ENCODE measurements around the gene CHD5.
"Not testable (repeated sequence)": the region's sequence is repeated elsewhere in the genome, so short reads cannot be mapped to it uniquely, and the experiment has no call there.

The CHD5 gene

GRCh38 chr1:6083385-6083784 lies 96.7 kb downstream of the CHD5 start:
- Histone ChIP-seq H3K9me3 (no peaks in the 10 kb centered on the region), H3K4me1 (peaks cover 2% of the 10 kb centered on the region; the same call in 1 of the 2 replicates), H3K4me3 (no peak overlapping the region), H3K36me3 (replicated peaks) (no peaks in the 10 kb centered on the region), H3K27me3 (ENCODE audit: low read depth) (no peaks in the 10 kb centered on the region)
- DNase-seq (ENCODE audit: low spot score in 2 of 2): no peak
- in situ Hi-C loops (cut with MboI; ENCODE audit: low sequenced_read_pairs): no loop called here

- in situ Hi-C loops (cut with MboI; ENCODE audit: low sequenced_read_pairs): no loop called here
- Histone ChIP-seq H3K9me3 (no peaks in the 10 kb centered on the region), H3K4me3 (no peak overlapping the region), H3K36me3 (replicated peaks) (no peaks in the 10 kb centered on the region), H3K4me1 (peaks cover 2% of the 10 kb centered on the region; the same call in 1 of the 2 replicates), H3K27me3 (ENCODE audit: low read depth) (no peaks in the 10 kb centered on the region)
- no peak for DNase-seq (ENCODE audit: low spot score in 2 of 2)
These were observed 97.6 kb downstream of the CHD5 start for GRCh38 chr1:6082430-6082971.

GRCh38 chr1:6081901-6082300 lies 98.2 kb downstream of the CHD5 start:
- no peaks in the 10 kb centered on the region for H3K36me3 ChIP-seq (replicated peaks)
- H3K9me3 ChIP-seq: no peaks in the 10 kb centered on the region
- peaks cover 2% of the 10 kb centered on the region; the same call in 1 of the 2 replicates for H3K4me1 ChIP-seq
- in situ Hi-C loops (cut with MboI; ENCODE audit: low sequenced_read_pairs): no loop called here
- no peaks in the 10 kb centered on the region for H3K27me3 ChIP-seq (ENCODE audit: low read depth)
- DNase-seq (ENCODE audit: low spot score in 2 of 2): no peak
- H3K4me3 ChIP-seq: no peak overlapping the region

GRCh38 chr1:6080469-6080868 lies 99.7 kb downstream of the CHD5 start:
- Histone ChIP-seq H3K9me3 (no peaks in the 10 kb centered on the region), H3K36me3 (replicated peaks) (no peaks in the 10 kb centered on the region), H3K4me3 (no peak overlapping the region), H3K4me1 (peaks cover 2% of the 10 kb centered on the region; the same call in 1 of the 2 replicates), H3K27me3 (ENCODE audit: low read depth) (no peaks in the 10 kb centered on the region)
- DNase-seq (ENCODE audit: low spot score in 2 of 2): no peak
- in situ Hi-C loops (cut with MboI; ENCODE audit: low sequenced_read_pairs): no loop called here

GRCh38 chr1:6077919-6078318 lies 102.2 kb downstream of the CHD5 start:
- no peaks in the 10 kb centered on the region for H3K36me3 ChIP-seq (replicated peaks)
- DNase-seq (ENCODE audit: low spot score in 2 of 2): no peak
- H3K9me3 ChIP-seq: no peaks in the 10 kb centered on the region
- H3K27me3 ChIP-seq (ENCODE audit: low read depth): no peaks in the 10 kb centered on the region
- H3K4me1 ChIP-seq: no peaks in the 10 kb centered on the region
- in situ Hi-C loops (cut with MboI; ENCODE audit: low sequenced_read_pairs): no loop called here
- no peak overlapping the region for H3K4me3 ChIP-seq

GRCh38 chr1:6077506-6077905 lies 102.6 kb downstream of the CHD5 start:
- Histone ChIP-seq H3K27me3 (ENCODE audit: low read depth) (no peaks in the 10 kb centered on the region), H3K9me3 (no peaks in the 10 kb centered on the region), H3K4me3 (no peak overlapping the region), H3K36me3 (replicated peaks) (no peaks in the 10 kb centered on the region), H3K4me1 (no peaks in the 10 kb centered on the region)
- in situ Hi-C loops (cut with MboI; ENCODE audit: low sequenced_read_pairs): no loop called here
- no peak for DNase-seq (ENCODE audit: low spot score in 2 of 2)

GRCh38 chr1:6077061-6077460 lies 103.1 kb downstream of the CHD5 start:
- H3K36me3 ChIP-seq (replicated peaks); DNase-seq (ENCODE audit: low spot score in 2 of 2); in situ Hi-C loops (cut with MboI; ENCODE audit: low sequenced_read_pairs); H3K4me3 ChIP-seq; H3K27me3 ChIP-seq (ENCODE audit: low read depth); H3K9me3 ChIP-seq; H3K4me1 ChIP-seq: not testable (repeated sequence)

- Histone ChIP-seq H3K9me3 (no peaks in the 10 kb centered on the region), H3K4me3 (no peak overlapping the region), H3K27me3 (ENCODE audit: low read depth) (no peaks in the 10 kb centered on the region), H3K4me1 (no peaks in the 10 kb centered on the region), H3K36me3 (replicated peaks) (no peaks in the 10 kb centered on the region)
- DNase-seq (ENCODE audit: low spot score in 2 of 2): no peak
- in situ Hi-C loops (cut with MboI; ENCODE audit: low sequenced_read_pairs): no loop called here
These were observed 104.4 kb downstream of the CHD5 start for GRCh38 chr1:6075748-6076147.

- Histone ChIP-seq H3K27me3 (ENCODE audit: low read depth) (no peaks in the 10 kb centered on the region), H3K36me3 (replicated peaks) (no peaks in the 10 kb centered on the region), H3K4me3 (no peak overlapping the region), H3K4me1 (no peaks in the 10 kb centered on the region), H3K9me3 (no peaks in the 10 kb centered on the region)
- in situ Hi-C loops (cut with MboI; ENCODE audit: low sequenced_read_pairs): no loop called here
- DNase-seq (ENCODE audit: low spot score in 2 of 2): no peak
These were observed 105.8 kb downstream of the CHD5 start for GRCh38 chr1:6074192-6074901.

- Histone ChIP-seq H3K36me3 (replicated peaks) (no peaks in the 10 kb centered on the region), H3K27me3 (ENCODE audit: low read depth) (no peaks in the 10 kb centered on the region), H3K4me3 (no peak overlapping the region), H3K4me1 (no peaks in the 10 kb centered on the region), H3K9me3 (no peaks in the 10 kb centered on the region)
- in situ Hi-C loops (cut with MboI; ENCODE audit: low sequenced_read_pairs): no loop called here
- DNase-seq (ENCODE audit: low spot score in 2 of 2): no peak
These were observed 106.6 kb downstream of the CHD5 start for GRCh38 chr1:6073480-6074053.

- in situ Hi-C loops (cut with MboI; ENCODE audit: low sequenced_read_pairs): no loop called here
- no peaks in the 10 kb centered on the region for H3K36me3 ChIP-seq (replicated peaks)
- H3K4me1 ChIP-seq: no peaks in the 10 kb centered on the region
- no peak overlapping the region for H3K4me3 ChIP-seq
- H3K9me3 ChIP-seq: no peaks in the 10 kb centered on the region
- H3K27me3 ChIP-seq (ENCODE audit: low read depth): no peaks in the 10 kb centered on the region
- no peak for DNase-seq (ENCODE audit: low spot score in 2 of 2)
These were observed 107.2 kb downstream of the CHD5 start for GRCh38 chr1:6072774-6073479.

- Histone ChIP-seq H3K4me1 (no peaks in the 10 kb centered on the region), H3K4me3 (no peak overlapping the region), H3K27me3 (ENCODE audit: low read depth) (no peaks in the 10 kb centered on the region), H3K36me3 (replicated peaks) (no peaks in the 10 kb centered on the region), H3K9me3 (no peaks in the 10 kb centered on the region)
- DNase-seq (ENCODE audit: low spot score in 2 of 2): no peak
- in situ Hi-C loops (cut with MboI; ENCODE audit: low sequenced_read_pairs): no loop called here
These were observed 108.9 kb downstream of the CHD5 start for GRCh38 chr1:6071219-6071618.

GRCh38 chr1:6070450-6070974 lies 109.6 kb downstream of the CHD5 start:
- Histone ChIP-seq H3K36me3 (replicated peaks) (no peaks in the 10 kb centered on the region), H3K4me3 (no peak overlapping the region), H3K27me3 (ENCODE audit: low read depth) (no peaks in the 10 kb centered on the region), H3K9me3 (no peaks in the 10 kb centered on the region), H3K4me1 (no peaks in the 10 kb centered on the region)
- no peak for DNase-seq (ENCODE audit: low spot score in 2 of 2)
- in situ Hi-C loops (cut with MboI; ENCODE audit: low sequenced_read_pairs): no loop called here

- Histone ChIP-seq H3K4me1 (no peaks in the 10 kb centered on the region), H3K9me3 (no peaks in the 10 kb centered on the region), H3K4me3 (no peak overlapping the region), H3K36me3 (replicated peaks) (no peaks in the 10 kb centered on the region), H3K27me3 (ENCODE audit: low read depth) (no peaks in the 10 kb centered on the region)
- no peak for DNase-seq (ENCODE audit: low spot score in 2 of 2)
- in situ Hi-C loops (cut with MboI; ENCODE audit: low sequenced_read_pairs): no loop called here
These were observed 110.5 kb downstream of the CHD5 start for GRCh38 chr1:6069573-6069972.
